ENCODE results near the gene TRAK2. TPM values are rescaled to one million over a fixed set of nuclear protein-coding genes. Genes with fewer than 3 reads are reported as not detected.
A peak's percentile ranks its signal among the peaks of the same experiment; 100 is the strongest.

TRAK2 gene, protein sequence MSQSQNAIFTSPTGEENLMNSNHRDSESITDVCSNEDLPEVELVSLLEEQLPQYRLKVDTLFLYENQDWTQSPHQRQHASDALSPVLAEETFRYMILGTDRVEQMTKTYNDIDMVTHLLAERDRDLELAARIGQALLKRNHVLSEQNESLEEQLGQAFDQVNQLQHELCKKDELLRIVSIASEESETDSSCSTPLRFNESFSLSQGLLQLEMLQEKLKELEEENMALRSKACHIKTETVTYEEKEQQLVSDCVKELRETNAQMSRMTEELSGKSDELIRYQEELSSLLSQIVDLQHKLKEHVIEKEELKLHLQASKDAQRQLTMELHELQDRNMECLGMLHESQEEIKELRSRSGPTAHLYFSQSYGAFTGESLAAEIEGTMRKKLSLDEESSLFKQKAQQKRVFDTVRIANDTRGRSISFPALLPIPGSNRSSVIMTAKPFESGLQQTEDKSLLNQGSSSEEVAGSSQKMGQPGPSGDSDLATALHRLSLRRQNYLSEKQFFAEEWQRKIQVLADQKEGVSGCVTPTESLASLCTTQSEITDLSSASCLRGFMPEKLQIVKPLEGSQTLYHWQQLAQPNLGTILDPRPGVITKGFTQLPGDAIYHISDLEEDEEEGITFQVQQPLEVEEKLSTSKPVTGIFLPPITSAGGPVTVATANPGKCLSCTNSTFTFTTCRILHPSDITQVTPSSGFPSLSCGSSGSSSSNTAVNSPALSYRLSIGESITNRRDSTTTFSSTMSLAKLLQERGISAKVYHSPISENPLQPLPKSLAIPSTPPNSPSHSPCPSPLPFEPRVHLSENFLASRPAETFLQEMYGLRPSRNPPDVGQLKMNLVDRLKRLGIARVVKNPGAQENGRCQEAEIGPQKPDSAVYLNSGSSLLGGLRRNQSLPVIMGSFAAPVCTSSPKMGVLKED
- 10 to 100 TPM; 16.9 to 43.1 (median 22.3) TPM for total RNA-seq
- polyA plus RNA-seq = 10 to 100 TPM in 2 of 3 donors, 1 to 10 TPM in 1; 8.2 to 46.8 (median 32.1) TPM
- long read RNA-seq, donor 1, full-length matches to known transcripts = 1 of 1 reads
- long read RNA-seq, donor 1, partial matches to known transcripts = 0 of 1 reads
- long read RNA-seq, donor 1, other reads (novel, unspliced or antisense) = 0 of 1 reads
- long read RNA-seq, donor 2, full-length matches to known transcripts = 2 of 2 reads
- long read RNA-seq, donor 2, partial matches to known transcripts = 0 of 2 reads
- long read RNA-seq, donor 2, other reads (novel, unspliced or antisense) = 0 of 2 reads
- long read RNA-seq, donor 3, partial matches to known transcripts = 0 of 1 reads
- long read RNA-seq, donor 3, other reads (novel, unspliced or antisense) = 0 of 1 reads
- long read RNA-seq, donor 4 = 0 reads
- long read RNA-seq, donor 5 = 0 reads
- long read RNA-seq, donor 6 = 0 reads
- long read RNA-seq, donor 7, full-length matches to known transcripts = 6 of 6 reads
- long read RNA-seq, donor 7, partial matches to known transcripts = 0 of 6 reads
- long read RNA-seq, donor 7, other reads (novel, unspliced or antisense) = 0 of 6 reads
- long read RNA-seq, donor 8, full-length matches to known transcripts = 2 of 2 reads
- long read RNA-seq, donor 8, partial matches to known transcripts = 0 of 2 reads
- long read RNA-seq, donor 8, other reads (novel, unspliced or antisense) = 0 of 2 reads
- long read RNA-seq, donor 9, partial matches to known transcripts = 0 of 1 reads
- long read RNA-seq, donor 9, other reads (novel, unspliced or antisense) = 0 of 1 reads
- long read RNA-seq, donor 10, full-length matches to known transcripts = 2 of 2 reads
- long read RNA-seq, donor 10, partial matches to known transcripts = 0 of 2 reads
- long read RNA-seq, donor 10, other reads (novel, unspliced or antisense) = 0 of 2 reads

DNA sequence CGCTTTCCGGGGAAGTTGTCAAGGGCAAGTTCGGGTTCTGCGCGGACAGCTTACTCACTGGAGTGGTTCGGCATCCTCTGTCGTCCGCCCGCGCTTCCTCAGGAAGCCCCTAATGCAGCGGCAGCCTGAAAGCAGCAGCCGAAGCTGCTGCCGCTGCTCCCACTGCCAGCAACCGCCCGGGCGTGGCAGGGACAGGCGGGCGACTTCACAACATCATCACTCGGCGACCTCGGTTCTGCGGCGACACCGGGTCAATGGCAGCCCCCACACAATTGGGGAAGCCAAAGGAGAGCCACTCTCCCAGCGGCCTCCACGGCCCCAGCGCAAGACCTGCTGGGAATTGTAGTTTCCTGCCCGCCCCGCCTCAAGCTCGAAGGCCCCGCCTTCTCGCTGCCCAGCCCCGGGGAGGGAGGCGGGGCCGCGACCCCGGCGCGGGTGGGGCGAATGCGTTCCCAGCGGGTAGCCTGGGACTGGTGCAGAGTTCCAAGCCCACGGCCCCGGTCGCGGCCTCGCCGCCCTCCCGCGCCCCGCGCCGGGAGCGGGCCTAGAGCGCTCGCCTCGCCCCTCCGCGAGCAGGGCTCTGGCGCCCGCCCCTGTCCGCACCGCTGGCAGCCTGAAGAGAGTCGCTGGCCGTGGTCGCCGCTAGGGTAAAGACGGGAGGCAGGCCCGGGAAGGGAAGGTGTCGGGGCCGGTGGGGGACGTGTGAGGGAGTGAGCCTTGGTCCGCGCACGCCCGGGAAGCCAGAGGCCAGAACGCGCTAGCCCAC lies at the start of gene TRAK2, which contains the start of gene STRADB:
TRAK2 (minus strand) TSS at position 167 of the 766 bp plus-strand sequence. CDS start 30,951 bp downstream, outside the sequence.
STRADB (plus strand) TSS at position 449 of the 766 bp plus-strand sequence. CDS start 3,101 bp downstream, outside the sequence.
- no peaks in the 10 kb centered on the region for H3K27me3 ChIP-seq
- DNase-seq = peak; percentile 94 to 98
- intact Hi-C loops (cut with DNase I; ENCODE audit: low total_unique reads) = no loop called here
- H3K4me1 ChIP-seq = peaks cover 6 to 57% (median 46%) of the 10 kb centered on the region in 4 donors
- H3K27ac ChIP-seq = peak within 1 kb of the TSS; percentile 86 to 93 (median 92)
- WGBS, 5 donors = 0 to 1% (median 0%) methylated on average over 37 to 78 of the region's 78 CpGs
- TF ChIP-seq POLR2A (IDR thresholded peaks at IDR 0.05) (peak in 2 of 4 donors; percentile 19 to 53), POLR2AphosphoS5 (IDR thresholded peaks at IDR 0.05) (peak; percentile 71 to 95 (median 85)), EP300 (IDR thresholded peaks at IDR 0.05) (no peak)
- TF ChIP-seq, protein P1, sequence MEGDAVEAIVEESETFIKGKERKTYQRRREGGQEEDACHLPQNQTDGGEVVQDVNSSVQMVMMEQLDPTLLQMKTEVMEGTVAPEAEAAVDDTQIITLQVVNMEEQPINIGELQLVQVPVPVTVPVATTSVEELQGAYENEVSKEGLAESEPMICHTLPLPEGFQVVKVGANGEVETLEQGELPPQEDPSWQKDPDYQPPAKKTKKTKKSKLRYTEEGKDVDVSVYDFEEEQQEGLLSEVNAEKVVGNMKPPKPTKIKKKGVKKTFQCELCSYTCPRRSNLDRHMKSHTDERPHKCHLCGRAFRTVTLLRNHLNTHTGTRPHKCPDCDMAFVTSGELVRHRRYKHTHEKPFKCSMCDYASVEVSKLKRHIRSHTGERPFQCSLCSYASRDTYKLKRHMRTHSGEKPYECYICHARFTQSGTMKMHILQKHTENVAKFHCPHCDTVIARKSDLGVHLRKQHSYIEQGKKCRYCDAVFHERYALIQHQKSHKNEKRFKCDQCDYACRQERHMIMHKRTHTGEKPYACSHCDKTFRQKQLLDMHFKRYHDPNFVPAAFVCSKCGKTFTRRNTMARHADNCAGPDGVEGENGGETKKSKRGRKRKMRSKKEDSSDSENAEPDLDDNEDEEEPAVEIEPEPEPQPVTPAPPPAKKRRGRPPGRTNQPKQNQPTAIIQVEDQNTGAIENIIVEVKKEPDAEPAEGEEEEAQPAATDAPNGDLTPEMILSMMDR (IDR thresholded peaks at IDR 0.05) = peak in 2 of 7 experiments; percentile 13 to 29
- H3K9me3 ChIP-seq = no peaks in the 10 kb centered on the region
- H3K4me3 ChIP-seq = peak within 1 kb of the TSS; percentile 64 to 95 (median 87)
- peaks cover 0 to 9% (median 3%) of the 10 kb centered on the region in 4 donors for H3K36me3 ChIP-seq

DNA sequence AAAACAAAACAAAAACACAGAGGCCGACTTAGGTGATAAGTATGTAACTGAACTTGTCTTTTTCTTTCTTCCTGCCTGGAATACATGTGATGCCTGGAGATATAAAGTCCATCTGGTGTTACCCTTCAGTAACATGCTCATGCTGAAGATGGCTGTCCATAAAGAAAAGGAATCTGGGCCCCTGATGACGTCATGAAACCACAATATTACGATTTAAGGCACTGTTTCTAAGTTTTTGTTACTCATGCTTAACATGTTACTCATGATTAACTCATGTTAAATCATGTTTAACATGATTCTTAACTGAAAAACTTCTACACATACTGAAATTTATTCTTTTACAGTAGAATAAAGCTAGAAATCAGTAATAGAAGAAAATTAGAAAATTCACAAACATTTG lies 49.3 kb upstream of the TRAK2 start:
- intact Hi-C loops (cut with DNase I; ENCODE audit: low total_unique reads) = no loop called here
- H3K27me3 ChIP-seq = no peaks in the 10 kb centered on the region
- no peaks in the 10 kb centered on the region for H3K4me1 ChIP-seq
- WGBS, 5 donors = 62 to 74% (median 66%) methylated on average over 3 of the region's 3 CpGs
- TF ChIP-seq, protein P1 (IDR thresholded peaks at IDR 0.05) = no peak
- TF ChIP-seq POLR2A (IDR thresholded peaks at IDR 0.05) (no peak), EP300 (IDR thresholded peaks at IDR 0.05) (no peak), POLR2AphosphoS5 (IDR thresholded peaks at IDR 0.05) (no peak)
- no peak overlapping the region for H3K4me3 ChIP-seq
- H3K27ac ChIP-seq = no peak overlapping the region
- DNase-seq = no peak
- H3K36me3 ChIP-seq = peaks cover 0 to 4% (median 0%) of the 10 kb centered on the region in 4 donors
- peaks cover 0 to 26% (median 15%) of the 10 kb centered on the region in 4 donors for H3K9me3 ChIP-seq

DNA sequence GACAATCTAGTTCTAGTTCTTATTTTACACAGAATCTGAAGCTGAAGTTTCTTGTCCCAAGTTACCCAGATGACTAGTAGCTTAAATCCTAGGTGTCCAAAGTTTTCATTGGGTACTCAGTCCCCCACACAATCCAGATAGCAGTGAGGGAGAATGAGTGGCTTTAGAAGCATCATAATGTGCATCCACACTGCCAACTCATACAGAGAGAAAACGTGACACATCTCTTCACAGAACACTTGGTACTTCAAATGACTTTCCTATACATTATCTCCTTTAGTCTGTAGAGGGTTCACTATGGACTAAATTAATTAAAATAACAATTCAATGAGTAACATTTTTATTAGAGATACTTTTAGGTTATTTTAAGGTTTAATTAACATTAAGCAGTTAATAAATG lies 45.5 kb upstream of the TRAK2 start:
- Histone ChIP-seq H3K27ac (no peak overlapping the region), H3K9me3 (peaks cover 0 to 2% (median under 1%) of the 10 kb centered on the region in 4 donors), H3K27me3 (no peaks in the 10 kb centered on the region), H3K4me1 (no peaks in the 10 kb centered on the region), H3K36me3 (peaks cover 0 to 1% (median 0%) of the 10 kb centered on the region in 4 donors), H3K4me3 (no peak overlapping the region)
- DNase-seq = no peak
- intact Hi-C loops (cut with DNase I; ENCODE audit: low total_unique reads) = no loop called here
- WGBS, 5 donors = 73 to 89% (median 79%) methylated on average over 1 of the region's 1 CpG
- TF ChIP-seq, protein P1 (IDR thresholded peaks at IDR 0.05) = no peak
- TF ChIP-seq EP300 (IDR thresholded peaks at IDR 0.05) = no peak
- no peak for TF ChIP-seq POLR2AphosphoS5 (IDR thresholded peaks at IDR 0.05)
- TF ChIP-seq POLR2A (IDR thresholded peaks at IDR 0.05) = no peak

Measured in stomach (tissue), 19 donors.